ENCODE results near the gene KCTD17. TPM values are rescaled to one million over a fixed set of nuclear protein-coding genes. Genes with fewer than 3 reads are reported as not detected.

KCTD17 gene
- total and polyA plus RNA-seq, 2 donors (not counting 1 experiment from before 2014, with no cell fraction given): 10.6 to 19.3 TPM

DNA sequence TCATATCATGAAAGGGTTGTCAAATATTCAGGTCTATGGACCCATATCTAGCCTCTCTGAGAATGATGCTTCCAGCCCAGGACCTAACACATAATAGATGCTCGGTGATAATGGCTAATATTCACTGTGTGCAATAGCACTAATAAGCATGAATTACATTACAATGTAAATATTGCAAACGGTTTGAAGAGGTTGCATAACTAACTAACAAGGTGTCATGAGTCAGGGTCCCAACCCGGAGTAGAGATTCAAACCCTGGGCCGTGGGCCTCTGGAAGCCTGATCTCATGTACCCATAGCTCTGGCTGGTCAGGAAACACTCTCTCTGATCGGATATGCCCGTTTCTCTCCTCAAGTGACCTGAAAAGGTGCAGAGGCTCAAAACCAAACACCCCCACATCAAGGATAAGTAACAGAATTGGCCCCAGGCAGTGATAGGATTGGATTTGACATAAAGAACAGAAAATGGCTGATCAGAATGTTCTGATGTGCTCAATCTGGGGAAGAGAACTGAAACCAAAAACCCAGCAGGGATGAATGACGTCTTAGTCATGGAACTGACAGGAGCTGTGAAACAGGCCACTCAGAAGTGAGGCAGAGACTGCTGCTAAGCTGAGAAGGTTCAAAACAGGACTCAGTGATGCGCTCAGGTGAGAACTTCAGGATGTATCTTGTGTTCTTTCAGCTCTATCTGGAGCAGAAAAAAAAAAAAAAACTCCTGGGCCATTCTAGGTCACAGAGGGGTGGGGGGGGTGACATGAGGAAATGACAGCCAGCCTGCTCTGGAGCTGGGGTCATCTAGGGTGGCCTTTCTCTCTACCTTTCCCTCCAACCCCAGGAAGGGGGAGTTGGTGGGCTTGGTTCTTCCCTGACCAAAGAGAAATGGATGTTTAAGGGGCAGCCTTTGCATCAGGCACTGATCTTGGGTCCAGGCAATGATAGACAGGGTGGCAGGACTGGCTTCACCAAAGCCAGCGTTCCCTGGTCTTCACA lies 6.6 kb upstream of the KCTD17 start:
- Histone ChIP-seq H3K27me3 (ENCODE audit: control insufficient read depth, insufficient read depth, low read length) (no peaks in the 10 kb centered on the region), H3K4me3 (replicated peaks in 1 of 4; ENCODE audit: control extremely low read depth in 1 of 4, insufficient read depth in 1 of 4, low read depth in 3 of 4, low read length in 4 of 4) (no peak overlapping the region), H3K4me2 (ENCODE audit: extremely low read depth, insufficient read depth, low read length) (no peak overlapping the region), H3K4me1 (ENCODE audit: control insufficient read depth, extremely low read depth, insufficient read depth, low read length) (no peaks in the 10 kb centered on the region), H3K36me3 (ENCODE audit: control insufficient read depth, insufficient read depth, low read length) (no peaks in the 10 kb centered on the region), H2AFZ (ENCODE audit: low read length) (no peak overlapping the region), H3K79me2 (ENCODE audit: control insufficient read depth, insufficient read depth, low read length) (no peaks in the 10 kb centered on the region), H3K9me3 (ENCODE audit: control insufficient read depth, insufficient read depth, low read depth, low read length) (no peaks in the 10 kb centered on the region), H4K20me1 (ENCODE audit: control insufficient read depth, extremely low read depth, insufficient read depth, low read length) (no peaks in the 10 kb centered on the region), H3K27ac (ENCODE audit: insufficient read depth, low read length) (no peak overlapping the region), H3K9ac (ENCODE audit: insufficient read depth, low read length) (no peak overlapping the region)
- TF ChIP-seq EZH2 (IDR thresholded peaks at IDR 0.05; ENCODE audit: low read length, missing control alignments): no peak
- TF ChIP-seq, protein P1, sequence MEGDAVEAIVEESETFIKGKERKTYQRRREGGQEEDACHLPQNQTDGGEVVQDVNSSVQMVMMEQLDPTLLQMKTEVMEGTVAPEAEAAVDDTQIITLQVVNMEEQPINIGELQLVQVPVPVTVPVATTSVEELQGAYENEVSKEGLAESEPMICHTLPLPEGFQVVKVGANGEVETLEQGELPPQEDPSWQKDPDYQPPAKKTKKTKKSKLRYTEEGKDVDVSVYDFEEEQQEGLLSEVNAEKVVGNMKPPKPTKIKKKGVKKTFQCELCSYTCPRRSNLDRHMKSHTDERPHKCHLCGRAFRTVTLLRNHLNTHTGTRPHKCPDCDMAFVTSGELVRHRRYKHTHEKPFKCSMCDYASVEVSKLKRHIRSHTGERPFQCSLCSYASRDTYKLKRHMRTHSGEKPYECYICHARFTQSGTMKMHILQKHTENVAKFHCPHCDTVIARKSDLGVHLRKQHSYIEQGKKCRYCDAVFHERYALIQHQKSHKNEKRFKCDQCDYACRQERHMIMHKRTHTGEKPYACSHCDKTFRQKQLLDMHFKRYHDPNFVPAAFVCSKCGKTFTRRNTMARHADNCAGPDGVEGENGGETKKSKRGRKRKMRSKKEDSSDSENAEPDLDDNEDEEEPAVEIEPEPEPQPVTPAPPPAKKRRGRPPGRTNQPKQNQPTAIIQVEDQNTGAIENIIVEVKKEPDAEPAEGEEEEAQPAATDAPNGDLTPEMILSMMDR (conservative IDR thresholded peaks at IDR 0.05 in 1 of 2, IDR thresholded peaks at IDR 0.05 in 1 of 2; ENCODE audit: low read depth in 1 of 2, low read length in 2 of 2): no peak
- DNase-seq (ENCODE audit: low read depth in 2 of 2): no peak

DNA sequence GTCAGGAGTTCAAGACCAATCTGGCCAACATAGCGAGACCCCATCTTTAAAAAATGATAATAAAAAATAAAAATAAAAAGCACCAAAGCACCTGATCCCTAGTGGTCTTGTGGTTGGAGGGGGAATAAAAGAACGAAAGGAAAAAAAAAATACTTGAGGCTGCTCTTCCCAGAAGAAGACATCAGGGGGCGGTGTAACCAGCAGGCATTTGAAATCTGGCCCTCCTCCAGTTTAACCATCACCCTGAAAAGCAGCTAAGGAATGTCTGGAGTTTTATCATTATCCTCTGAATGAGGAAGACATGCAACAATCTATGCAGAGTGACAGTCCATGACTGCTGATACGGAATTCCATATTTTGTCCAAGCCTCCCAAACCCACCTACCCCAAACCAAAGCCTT lies 5.6 kb upstream of the KCTD17 start:
- no peaks in the 10 kb centered on the region for H3K79me2 ChIP-seq (ENCODE audit: control insufficient read depth, insufficient read depth, low read length)
- H3K36me3 ChIP-seq (ENCODE audit: control insufficient read depth, insufficient read depth, low read length): no peaks in the 10 kb centered on the region
- no peaks in the 10 kb centered on the region for H3K27me3 ChIP-seq (ENCODE audit: control insufficient read depth, insufficient read depth, low read length)
- no peak overlapping the region for H3K27ac ChIP-seq (ENCODE audit: insufficient read depth, low read length)
- H2AFZ ChIP-seq (ENCODE audit: low read length): no peak overlapping the region
- H3K9me3 ChIP-seq (ENCODE audit: control insufficient read depth, insufficient read depth, low read depth, low read length): no peaks in the 10 kb centered on the region
- DNase-seq (ENCODE audit: low read depth in 2 of 2): peak; percentile 28 to 53
- no peaks in the 10 kb centered on the region for H3K4me1 ChIP-seq (ENCODE audit: control insufficient read depth, extremely low read depth, insufficient read depth, low read length)
- no peak for TF ChIP-seq EZH2 (IDR thresholded peaks at IDR 0.05; ENCODE audit: low read length, missing control alignments)
- TF ChIP-seq, protein P1 (conservative IDR thresholded peaks at IDR 0.05 in 1 of 2, IDR thresholded peaks at IDR 0.05 in 1 of 2; ENCODE audit: low read depth in 1 of 2, low read length in 2 of 2): peak; percentile 64 to 65
- H3K4me2 ChIP-seq (ENCODE audit: extremely low read depth, insufficient read depth, low read length): no peak overlapping the region
- H3K9ac ChIP-seq (ENCODE audit: insufficient read depth, low read length): no peak overlapping the region
- H4K20me1 ChIP-seq (ENCODE audit: control insufficient read depth, extremely low read depth, insufficient read depth, low read length): no peaks in the 10 kb centered on the region
- no peak overlapping the region for H3K4me3 ChIP-seq (replicated peaks in 1 of 4; ENCODE audit: control extremely low read depth in 1 of 4, insufficient read depth in 1 of 4, low read depth in 3 of 4, low read length in 4 of 4)

DNA sequence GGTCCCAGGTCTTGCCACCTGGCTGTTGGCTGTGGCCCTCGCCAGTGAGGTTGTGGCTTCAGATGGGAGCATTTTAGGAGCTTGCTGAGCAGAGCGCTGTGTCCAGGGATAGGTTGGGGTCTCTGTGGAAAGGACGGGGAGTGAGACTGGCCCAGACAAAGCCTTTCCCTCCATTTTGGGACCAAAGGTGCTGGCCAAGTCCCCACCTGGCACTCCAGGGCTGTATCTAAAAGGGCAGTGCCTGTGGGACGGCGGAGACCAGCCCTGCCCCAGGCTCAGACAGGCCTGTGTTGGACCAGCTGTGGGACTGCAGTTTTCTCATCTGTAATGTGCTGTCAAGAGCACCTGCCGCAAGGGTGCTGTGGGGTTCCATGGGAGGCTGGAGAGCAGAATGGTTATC lies 5.0 kb upstream of the KCTD17 start:
- Histone ChIP-seq H2AFZ (ENCODE audit: low read length) (no peak overlapping the region), H3K4me3 (replicated peaks in 1 of 4; ENCODE audit: control extremely low read depth in 1 of 4, insufficient read depth in 1 of 4, low read depth in 3 of 4, low read length in 4 of 4) (no peak overlapping the region), H3K27me3 (ENCODE audit: control insufficient read depth, insufficient read depth, low read length) (no peaks in the 10 kb centered on the region), H3K27ac (ENCODE audit: insufficient read depth, low read length) (no peak overlapping the region), H3K9ac (ENCODE audit: insufficient read depth, low read length) (no peak overlapping the region), H3K4me2 (ENCODE audit: extremely low read depth, insufficient read depth, low read length) (no peak overlapping the region), H3K9me3 (ENCODE audit: control insufficient read depth, insufficient read depth, low read depth, low read length) (no peaks in the 10 kb centered on the region), H3K4me1 (ENCODE audit: control insufficient read depth, extremely low read depth, insufficient read depth, low read length) (no peaks in the 10 kb centered on the region), H4K20me1 (ENCODE audit: control insufficient read depth, extremely low read depth, insufficient read depth, low read length) (no peaks in the 10 kb centered on the region), H3K79me2 (ENCODE audit: control insufficient read depth, insufficient read depth, low read length) (no peaks in the 10 kb centered on the region), H3K36me3 (ENCODE audit: control insufficient read depth, insufficient read depth, low read length) (no peaks in the 10 kb centered on the region)
- TF ChIP-seq EZH2 (IDR thresholded peaks at IDR 0.05; ENCODE audit: low read length, missing control alignments): no peak
- TF ChIP-seq, protein P1 (conservative IDR thresholded peaks at IDR 0.05 in 1 of 2, IDR thresholded peaks at IDR 0.05 in 1 of 2; ENCODE audit: low read depth in 1 of 2, low read length in 2 of 2): no peak
- no peak for DNase-seq (ENCODE audit: low read depth in 2 of 2)
